IMR-90 (cell line): Measurements from ENCODE around the gene HUNK.

Experiments
- CEBPB ChIP-seq: IDR thresholded peaks from 2 replicates; pipeline ENCODE4 v1.6.1; 2012; ENCODE audit warnings: low read depth, low read length, improper control_type of control experiment
- CHD1 ChIP-seq: IDR thresholded peaks from 2 replicates; pipeline ENCODE4 v1.6.1; 2012; ENCODE audit warnings: low read depth, low read length, improper control_type of control experiment
- CTCF ChIP-seq: conservative IDR thresholded peaks from 2 replicates; pipeline ENCODE4 v1.5.1; 2012; ENCODE audit warnings: mild to moderate bottlenecking, low read depth, low read length, improper control_type of control experiment
- MAFK ChIP-seq: IDR thresholded peaks from 2 replicates; pipeline ENCODE4 v1.6.1; 2012; ENCODE audit warnings: low read depth, low read length, improper control_type of control experiment
- MAZ ChIP-seq: IDR thresholded peaks from 2 replicates; pipeline ENCODE4 v1.6.1; 2012; ENCODE audit warnings: low read depth, mild to moderate bottlenecking, low read length, improper control_type of control experiment, moderate library complexity, borderline replicate concordance
- MXI1 ChIP-seq: IDR thresholded peaks from 2 replicates; pipeline ENCODE4 v1.6.1; 2012; ENCODE audit warnings: low read depth, mild to moderate bottlenecking, low read length, moderate library complexity, borderline replicate concordance
- POLR2A ChIP-seq: IDR thresholded peaks from 2 replicates; pipeline ENCODE4 v1.6.1; 2012; ENCODE audit warnings: mild to moderate bottlenecking, low read depth, low read length
- RAD21 ChIP-seq: IDR thresholded peaks from 2 replicates; pipeline ENCODE4 v1.6.1; 2012; ENCODE audit warnings: low read length, improper control_type of control experiment
- RFX5 ChIP-seq: IDR thresholded peaks from 2 replicates; pipeline ENCODE4 v1.8.0; 2012; ENCODE audit warnings: low read depth, mild to moderate bottlenecking, low read length, moderate library complexity
- SMC3 ChIP-seq: fragments of 150-350 bp; IDR thresholded peaks from 2 replicates; pipeline ENCODE4 v1.6.1; 2016; ENCODE audit warnings: low read depth, mild to moderate bottlenecking, antibody characterized with exemption, low read length, moderate library complexity
- USF2 ChIP-seq: fragments of 150-350 bp; IDR thresholded peaks from 2 replicates; pipeline ENCODE4 v1.6.1; 2017; ENCODE audit warnings: mild to moderate bottlenecking, antibody characterized with exemption, low read length, low read depth

- TF ChIP-seq CTCF (no peak), SMC3 (no peak), RAD21 (no peak), POLR2A (no peak), USF2 (no peak), RFX5 (no peak), MAZ (no peak), MAFK (no peak), MXI1 (no peak), CHD1 (no peak), CEBPB (no peak)
Measured at GRCh38 chr21:31912501-31912900, 39.7 kb downstream of the HUNK start.
